Activated T-helper 1 cell treated with Interleukin-2 at 50 U/mL for 16 hours (primary cell): ENCODE results near the gene TMEM239.

Source experiments
- DNase-seq: peaks from one replicate; pipeline ENCODE4 v3.0.0-alpha.2; 2020; ENCODE audit warnings: low read depth

TMEM239 gene

DNA sequence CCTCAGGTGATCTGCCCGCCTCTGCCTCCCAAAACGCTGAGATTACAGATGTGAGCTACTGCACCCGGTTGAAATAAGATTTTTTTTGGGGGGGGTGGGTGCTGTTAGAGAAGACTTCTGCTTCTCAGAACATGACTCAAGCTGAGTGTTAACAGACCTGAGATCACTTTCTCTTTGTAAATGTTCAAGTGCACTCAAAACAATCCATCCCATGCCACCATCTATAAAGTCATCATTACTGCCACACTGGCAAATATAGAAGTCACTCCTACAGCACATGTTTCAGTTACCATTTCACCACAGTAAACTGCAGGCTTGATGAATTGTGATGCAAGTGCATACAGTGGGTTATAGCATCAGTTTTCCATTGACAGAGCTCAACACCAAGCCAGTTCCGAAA, 33.4 kb downstream of the TMEM239 start:
- DNase-seq, result no peak

DNA sequence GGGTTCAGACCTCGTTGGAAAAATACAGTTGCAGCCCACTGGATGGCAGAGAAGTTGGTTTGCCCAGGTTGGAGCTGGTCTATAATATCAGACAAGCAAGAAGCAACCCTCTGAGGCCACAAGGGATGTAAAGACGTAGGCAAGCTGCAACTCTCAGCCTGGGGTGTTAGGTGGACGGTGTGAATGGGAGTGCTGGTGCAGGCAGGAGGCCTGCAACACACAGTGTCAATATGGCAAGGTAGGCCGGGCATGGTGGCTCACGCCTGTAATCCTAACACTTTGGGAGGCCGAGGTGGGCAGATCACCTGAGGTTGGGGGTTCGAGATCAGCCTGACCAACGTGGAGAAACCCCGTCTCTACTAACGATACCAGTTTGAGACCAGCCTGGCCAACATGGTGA, 34.9 kb downstream of the TMEM239 start:
- DNase-seq, result no peak

DNA sequence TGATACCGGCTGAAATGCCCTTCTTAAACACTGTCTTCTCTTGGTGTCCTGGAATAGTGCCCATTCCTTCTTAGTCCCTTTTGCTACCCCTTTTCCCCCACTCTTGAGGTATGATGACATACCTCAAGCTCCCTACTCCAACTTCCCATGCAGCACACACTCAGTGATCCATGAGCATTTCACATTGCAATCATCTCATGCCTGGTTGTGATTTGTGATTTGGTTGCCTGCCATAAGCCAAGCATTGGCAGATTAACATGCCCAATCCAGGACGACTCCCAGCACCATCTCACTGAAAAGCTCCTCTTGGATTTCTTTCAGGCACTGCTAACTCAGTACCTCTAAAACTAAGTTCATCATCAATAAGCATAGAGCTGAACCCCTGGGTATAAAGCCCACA, 42.4 kb downstream of the TMEM239 start:
- DNase-seq, result no peak

DNA sequence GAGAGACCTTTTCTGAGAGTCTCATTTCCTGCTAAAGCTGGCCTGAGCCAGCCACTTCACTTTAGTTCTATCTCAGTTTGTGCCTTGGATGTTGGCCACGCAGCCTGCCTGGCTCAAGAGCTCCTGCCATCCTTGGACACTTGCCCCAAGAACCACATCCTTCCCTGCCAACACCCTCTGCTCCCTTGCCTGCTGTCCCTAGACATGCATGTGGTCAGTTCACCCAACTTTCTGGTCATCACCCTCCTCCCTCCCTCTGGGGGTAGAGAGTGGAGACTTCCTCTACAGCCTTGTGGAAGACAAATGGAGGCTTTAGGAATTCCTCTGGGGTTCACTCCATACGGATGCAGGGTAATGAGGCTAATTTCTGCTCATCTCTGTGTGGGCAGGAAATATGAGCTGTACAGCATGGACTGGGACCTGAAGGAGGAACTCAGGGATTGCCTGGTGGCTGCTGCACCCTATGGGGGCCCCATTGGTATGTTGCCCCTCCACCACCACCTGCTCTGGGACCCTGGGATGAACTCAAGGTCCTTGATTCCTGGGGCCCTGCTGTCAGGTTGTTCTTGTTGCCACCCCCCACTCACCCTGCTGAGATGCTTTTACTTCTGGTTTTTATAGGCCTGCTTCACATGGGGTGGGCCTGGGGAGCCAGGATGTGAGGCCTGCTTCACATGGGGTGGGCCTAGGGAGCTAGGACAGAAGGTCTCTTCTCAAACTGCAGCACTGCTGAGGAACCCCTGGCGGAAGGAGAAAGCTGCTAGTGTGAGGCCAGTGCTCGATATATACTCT, 43.4 kb downstream of the TMEM239 start:
- DNase-seq, result no peak

DNA sequence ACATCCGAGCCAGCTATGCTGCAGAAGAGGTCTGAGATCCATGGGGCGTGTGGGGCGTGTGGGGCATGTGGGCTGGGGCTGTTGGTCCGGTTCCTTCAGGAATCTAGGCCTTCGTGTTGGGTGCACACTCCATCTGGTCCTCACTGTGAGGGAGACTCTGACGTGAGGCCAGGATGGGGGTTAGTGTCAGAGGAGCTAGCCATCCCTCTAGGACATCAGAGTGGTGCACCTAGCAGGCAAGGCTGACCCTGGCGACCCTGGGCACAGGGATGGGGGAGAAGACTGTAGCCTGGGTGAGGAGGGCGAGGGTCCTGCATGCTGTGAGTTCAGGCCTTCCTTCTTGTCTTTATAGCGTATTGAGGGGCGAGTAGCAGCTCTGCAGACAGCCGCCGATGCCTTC, 48.5 kb downstream of the TMEM239 start:
- no peak for DNase-seq

DNA sequence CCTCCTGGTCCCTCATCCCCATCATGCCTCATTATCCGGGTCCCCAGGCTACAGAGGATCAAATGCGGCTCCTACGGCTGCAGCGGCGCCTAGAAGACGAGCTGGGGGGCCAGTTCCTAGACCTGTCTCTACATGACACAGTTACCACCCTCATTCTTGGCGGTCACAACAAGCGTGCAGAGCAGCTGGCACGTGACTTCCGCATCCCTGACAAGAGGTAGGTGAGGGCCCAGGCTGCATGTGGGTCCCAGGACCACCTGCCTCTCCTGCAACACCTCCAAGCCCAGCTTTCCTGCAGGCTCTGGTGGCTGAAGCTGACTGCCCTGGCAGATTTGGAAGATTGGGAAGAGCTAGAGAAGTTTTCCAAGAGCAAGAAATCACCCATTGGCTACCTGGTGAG, 48.9 kb downstream of the TMEM239 start:
- DNase-seq, result no peak

DNA sequence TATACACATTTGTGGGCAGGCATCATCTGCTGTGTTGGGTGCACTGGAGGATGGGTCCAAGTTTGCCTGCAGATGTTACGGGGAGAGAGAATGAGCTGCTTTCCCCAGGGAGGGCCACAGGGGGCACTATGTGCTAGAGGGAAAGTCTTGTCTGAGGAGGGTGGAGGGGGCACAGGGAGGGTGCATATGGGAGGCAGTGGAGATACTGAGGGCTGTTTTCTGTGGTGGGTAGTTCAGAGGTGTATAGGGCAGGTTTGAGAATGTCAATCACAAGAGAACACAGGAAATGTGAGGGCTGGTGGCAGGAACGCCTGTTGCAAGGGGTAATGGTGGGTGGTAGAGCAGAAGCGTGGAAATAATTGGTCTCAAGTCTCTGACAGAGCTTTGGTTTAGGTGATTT, 49.5 kb downstream of the TMEM239 start:
- DNase-seq, result no peak

DNA sequence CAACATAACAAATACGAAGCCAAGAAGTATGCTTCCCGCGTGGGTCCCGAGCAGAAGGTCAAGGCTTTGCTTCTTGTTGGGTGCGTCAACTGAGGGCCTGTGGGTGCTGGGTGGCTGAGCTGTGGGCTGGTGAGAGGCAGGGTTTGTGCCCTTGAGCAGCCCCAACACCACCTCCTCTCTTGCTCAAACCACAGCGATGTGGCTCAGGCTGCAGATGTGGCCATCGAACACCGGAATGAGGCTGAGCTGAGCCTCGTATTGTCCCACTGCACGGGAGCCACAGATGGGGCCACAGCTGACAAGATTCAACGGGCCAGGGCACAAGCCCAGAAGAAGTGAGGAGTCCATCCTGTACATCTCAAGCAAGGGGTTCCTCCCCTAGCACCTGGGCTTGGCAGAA, 50.1 kb downstream of the TMEM239 start:
- no peak for DNase-seq

DNA sequence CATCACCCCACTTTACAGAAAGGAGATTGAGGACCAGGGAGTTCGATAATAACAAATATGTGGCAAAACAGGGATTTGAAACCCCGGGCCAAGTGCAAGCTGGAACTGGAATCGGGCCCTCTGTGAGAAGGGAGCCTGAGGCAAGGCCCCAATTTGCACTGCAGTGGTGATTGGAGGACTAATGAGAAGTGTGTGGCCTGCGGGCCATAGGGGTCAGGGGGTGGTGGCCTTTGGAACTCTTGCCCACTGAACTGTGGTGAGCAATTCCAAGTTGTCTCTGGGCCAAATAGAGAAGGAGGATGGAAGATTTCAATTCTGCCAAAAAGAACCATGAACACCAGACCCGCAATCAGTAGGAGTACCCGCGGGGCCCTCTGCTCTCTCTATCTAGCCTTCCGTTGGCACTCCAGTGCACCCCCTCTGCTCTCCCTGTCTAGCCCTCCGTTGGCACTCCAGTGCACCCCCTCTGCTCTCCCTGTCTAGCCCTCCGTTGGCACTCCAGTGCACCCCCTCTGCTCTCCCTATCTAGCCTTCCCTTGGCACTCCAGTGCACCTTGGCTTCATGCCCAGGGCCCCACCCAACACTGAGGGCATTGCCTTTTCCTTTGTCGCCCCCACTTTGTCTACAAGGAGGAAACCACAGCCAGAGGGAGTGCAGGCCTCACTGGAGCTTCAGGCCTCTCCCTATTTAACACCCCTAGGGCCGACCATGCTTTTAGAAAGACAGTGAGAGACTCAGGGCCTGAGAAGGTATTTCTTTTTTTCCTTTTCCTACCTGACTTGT, 51.1 kb downstream of the TMEM239 start:
- no peak for DNase-seq
